ENCODE measurements around the gene PLEKHA1. TPM values are rescaled to one million over a fixed set of nuclear protein-coding genes. Genes with fewer than 3 reads are reported as not detected.

The PLEKHA1 gene
- total RNA-seq (2022; extraction: Qiagen RNA extraction) = 15.2 to 24.1 TPM (median 20.5 TPM) in 5 replicates

GRCh38 chr10:122374237-122374858, at the start of gene PLEKHA1:
Gene PLEKHA1 (plus strand): TSS chr10:122374708. CDS start chr10:122393201, 18,493 bp downstream.

GRCh38 chr10:122454603-122455080, 80.1 kb downstream of the PLEKHA1 start, which contains the start of gene ARMS2:
Gene ARMS2 (plus strand): TSS chr10:122454653. CDS start chr10:122454728, 75 bp downstream.

DNA sequence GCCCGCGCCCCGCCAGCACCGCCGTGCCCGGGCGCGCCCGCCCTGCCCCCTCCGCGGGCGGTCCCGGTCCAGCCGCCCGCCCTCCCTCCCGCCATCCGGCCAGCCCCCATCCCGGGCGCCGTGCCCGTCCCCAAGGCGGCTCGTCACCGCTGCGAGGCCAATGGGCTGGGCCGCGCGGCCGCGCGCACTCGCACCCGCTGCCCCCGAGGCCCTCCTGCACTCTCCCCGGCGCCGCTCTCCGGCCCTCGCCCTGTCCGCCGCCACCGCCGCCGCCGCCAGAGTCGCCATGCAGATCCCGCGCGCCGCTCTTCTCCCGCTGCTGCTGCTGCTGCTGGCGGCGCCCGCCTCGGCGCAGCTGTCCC, 86.8 kb downstream of the PLEKHA1 start, which contains the start of gene HTRA1:
TSS of gene HTRA1 (plus strand) at position 187 of the 362 bp plus-strand sequence. CDS start at position 287, 100 bp downstream.

Other genes with a start within 250 kb of the PLEKHA1 start
- gene BTBD16, start 103.4 kb upstream of the PLEKHA1 start, total RNA-seq (2022; extraction: Qiagen RNA extraction) = 0.28 to 0.88 TPM (median 0.57 TPM) in 5 replicates
- gene ARMS2, start 79.9 kb downstream of the PLEKHA1 start, total RNA-seq (2022; extraction: Qiagen RNA extraction) = not detected in 5 replicates
- 50.8 to 64.4 TPM (median 55.3 TPM) in 5 replicates for gene HTRA1, start 86.8 kb downstream of the PLEKHA1 start, total RNA-seq (2022; extraction: Qiagen RNA extraction)
- 0.16 to 0.19 TPM (median 0.18 TPM) in 5 replicates for gene DMBT1, start 186.0 kb downstream of the PLEKHA1 start, total RNA-seq (2022; extraction: Qiagen RNA extraction)

Data from A549 treated with Mapracorat at 1 μM for 4 hours (cell line).